Nephron progenitor cell (in vitro differentiated cells): ENCODE measurements around the gene MED17.
"Not testable (repeated sequence)": the region's sequence is repeated elsewhere in the genome, so short reads cannot be mapped to it uniquely, and the experiment has no call there.

Source experiments
- DNase-seq: peaks from one replicate; pipeline ENCODE4 v3.0.0; 2021
- H3K27ac Mint-ChIP-seq: 2 replicates; pipeline ENCODE4 v1.8.0; 2021; ENCODE audit warnings: mild to moderate bottlenecking, moderate library complexity, mixed read lengths
- H3K27me3 Mint-ChIP-seq: 2 replicates; pipeline ENCODE4 v1.8.0; 2021; ENCODE audit warnings: mild to moderate bottlenecking, low read depth, mixed read lengths; ENCODE audit not compliant: poor library complexity
- H3K36me3 Mint-ChIP-seq: 2 replicates; pipeline ENCODE4 v1.8.0; 2021; ENCODE audit warnings: low read depth, mixed read lengths
- H3K4me1 Mint-ChIP-seq: 2 replicates; pipeline ENCODE4 v1.8.0; 2021; ENCODE audit warnings: mixed read lengths
- H3K4me3 Mint-ChIP-seq: 2 replicates; pipeline ENCODE4 v1.8.0; 2021; ENCODE audit warnings: mild to moderate bottlenecking, moderate library complexity, mixed read lengths
- H3K9me3 Mint-ChIP-seq: 2 replicates; pipeline ENCODE4 v1.8.0; 2021; ENCODE audit warnings: mild to moderate bottlenecking, moderate library complexity, mixed read lengths
- TF ChIP-seq, protein P1 (sequence below): fragments of 200-600 bp; sonication (generic); IDR thresholded peaks from 2 replicates; pipeline ENCODE4 v1.5.0; 2021; ENCODE audit warnings: antibody characterized with exemption

MED17 gene

DNA sequence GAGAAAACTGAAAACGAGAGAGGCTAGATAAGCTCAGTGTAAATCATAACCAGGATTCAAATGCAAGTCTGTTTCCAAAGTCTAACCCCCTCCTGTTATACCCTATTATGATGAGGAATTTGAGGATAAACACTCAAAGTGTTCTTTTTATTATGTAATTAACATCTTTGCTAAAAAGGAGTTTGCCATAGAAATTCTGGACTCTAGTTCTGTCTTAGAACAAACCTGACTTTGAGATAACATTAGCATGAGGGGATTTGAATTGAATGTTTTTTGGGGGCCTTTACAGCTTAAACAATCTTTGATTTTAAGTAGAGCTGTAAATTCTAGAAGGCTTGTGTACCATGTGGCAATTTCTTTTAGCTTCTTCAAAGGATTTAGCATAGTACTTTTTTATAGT lies 33.1 kb upstream of the MED17 start:
- Mint-ChIP-seq H3K9me3 (no peaks in the 10 kb centered on the region), H3K27ac (no peak overlapping the region), H3K4me3 (no peak overlapping the region), H3K4me1 (no peaks in the 10 kb centered on the region), H3K27me3 (no peaks in the 10 kb centered on the region), H3K36me3 (peaks cover 15% of the 10 kb centered on the region)
- no peak for DNase-seq
- TF ChIP-seq, protein P1, sequence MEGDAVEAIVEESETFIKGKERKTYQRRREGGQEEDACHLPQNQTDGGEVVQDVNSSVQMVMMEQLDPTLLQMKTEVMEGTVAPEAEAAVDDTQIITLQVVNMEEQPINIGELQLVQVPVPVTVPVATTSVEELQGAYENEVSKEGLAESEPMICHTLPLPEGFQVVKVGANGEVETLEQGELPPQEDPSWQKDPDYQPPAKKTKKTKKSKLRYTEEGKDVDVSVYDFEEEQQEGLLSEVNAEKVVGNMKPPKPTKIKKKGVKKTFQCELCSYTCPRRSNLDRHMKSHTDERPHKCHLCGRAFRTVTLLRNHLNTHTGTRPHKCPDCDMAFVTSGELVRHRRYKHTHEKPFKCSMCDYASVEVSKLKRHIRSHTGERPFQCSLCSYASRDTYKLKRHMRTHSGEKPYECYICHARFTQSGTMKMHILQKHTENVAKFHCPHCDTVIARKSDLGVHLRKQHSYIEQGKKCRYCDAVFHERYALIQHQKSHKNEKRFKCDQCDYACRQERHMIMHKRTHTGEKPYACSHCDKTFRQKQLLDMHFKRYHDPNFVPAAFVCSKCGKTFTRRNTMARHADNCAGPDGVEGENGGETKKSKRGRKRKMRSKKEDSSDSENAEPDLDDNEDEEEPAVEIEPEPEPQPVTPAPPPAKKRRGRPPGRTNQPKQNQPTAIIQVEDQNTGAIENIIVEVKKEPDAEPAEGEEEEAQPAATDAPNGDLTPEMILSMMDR = no peak

DNA sequence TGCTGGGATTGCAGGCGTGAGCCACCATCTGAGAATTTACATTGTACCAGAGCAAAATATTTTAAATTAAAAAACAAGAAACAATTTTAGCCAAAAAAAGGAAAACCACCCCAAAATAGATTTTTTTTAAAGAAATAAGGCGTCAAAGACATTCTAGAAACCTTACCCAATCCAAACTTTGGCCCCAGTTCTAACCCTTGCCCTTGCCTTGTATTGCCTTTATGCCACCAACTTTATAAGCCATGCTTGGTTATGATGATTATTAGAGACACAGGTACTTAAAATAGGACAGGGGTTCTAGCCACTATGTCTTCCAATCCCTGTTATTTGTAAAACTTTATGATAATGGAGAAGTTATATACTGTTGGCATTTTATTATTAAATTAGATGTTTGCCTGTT lies 30.8 kb upstream of the MED17 start:
- Mint-ChIP-seq H3K4me1 (no peaks in the 10 kb centered on the region), H3K36me3 (peaks cover 22% of the 10 kb centered on the region), H3K4me3 (no peak overlapping the region), H3K27ac (no peak overlapping the region), H3K9me3 (no peaks in the 10 kb centered on the region), H3K27me3 (no peaks in the 10 kb centered on the region)
- TF ChIP-seq, protein P1 = no peak
- no peak for DNase-seq

DNA sequence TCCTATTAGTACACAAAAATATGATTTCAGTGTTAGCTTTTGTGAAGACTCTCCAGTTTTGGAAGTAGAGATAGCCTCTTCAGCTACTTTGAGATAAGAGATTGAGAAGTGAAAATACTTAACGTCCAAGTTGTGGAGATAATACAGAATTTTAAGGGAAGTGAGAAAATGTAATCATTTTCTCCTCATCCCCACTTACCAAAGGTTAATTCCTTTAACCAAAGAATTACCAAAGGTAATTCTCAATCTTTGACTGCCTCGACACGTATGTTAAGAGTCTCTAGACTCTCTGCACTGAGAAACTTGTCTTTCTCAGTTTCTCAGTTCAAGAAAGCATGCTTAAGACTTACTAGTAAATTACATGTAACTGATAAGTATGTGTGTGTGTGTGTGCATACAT lies 27.3 kb upstream of the MED17 start:
- Mint-ChIP-seq H3K36me3 (peaks cover 39% of the 10 kb centered on the region), H3K27ac (no peak overlapping the region), H3K4me3 (no peak overlapping the region), H3K4me1 (no peaks in the 10 kb centered on the region), H3K27me3 (no peaks in the 10 kb centered on the region), H3K9me3 (no peaks in the 10 kb centered on the region)
- TF ChIP-seq, protein P1 = no peak
- DNase-seq = no peak

DNA sequence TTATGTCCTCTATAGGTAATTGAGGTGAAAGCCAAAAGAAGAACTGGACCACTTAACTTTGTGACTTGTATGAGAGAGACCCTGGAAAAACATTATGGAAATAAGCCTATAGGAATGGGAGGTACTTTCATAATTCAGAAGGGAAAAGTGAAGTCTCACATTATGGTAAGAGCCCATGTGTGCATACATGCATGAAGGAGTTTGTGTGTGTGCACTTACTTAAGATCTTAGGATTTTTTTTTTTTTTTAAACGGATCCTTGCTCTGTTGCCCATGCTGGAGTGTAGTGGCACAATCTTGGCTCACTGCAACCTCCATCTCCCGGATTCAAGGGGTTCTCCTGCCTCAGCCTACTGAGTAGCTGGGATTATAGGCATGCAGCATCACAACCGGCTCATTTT lies 26.8 kb upstream of the MED17 start:
- Mint-ChIP-seq H3K4me1 (no peaks in the 10 kb centered on the region), H3K9me3 (no peaks in the 10 kb centered on the region), H3K4me3 (no peak overlapping the region), H3K36me3 (peaks cover 39% of the 10 kb centered on the region), H3K27me3 (no peaks in the 10 kb centered on the region), H3K27ac (no peak overlapping the region)
- TF ChIP-seq, protein P1 = no peak
- DNase-seq = no peak

DNA sequence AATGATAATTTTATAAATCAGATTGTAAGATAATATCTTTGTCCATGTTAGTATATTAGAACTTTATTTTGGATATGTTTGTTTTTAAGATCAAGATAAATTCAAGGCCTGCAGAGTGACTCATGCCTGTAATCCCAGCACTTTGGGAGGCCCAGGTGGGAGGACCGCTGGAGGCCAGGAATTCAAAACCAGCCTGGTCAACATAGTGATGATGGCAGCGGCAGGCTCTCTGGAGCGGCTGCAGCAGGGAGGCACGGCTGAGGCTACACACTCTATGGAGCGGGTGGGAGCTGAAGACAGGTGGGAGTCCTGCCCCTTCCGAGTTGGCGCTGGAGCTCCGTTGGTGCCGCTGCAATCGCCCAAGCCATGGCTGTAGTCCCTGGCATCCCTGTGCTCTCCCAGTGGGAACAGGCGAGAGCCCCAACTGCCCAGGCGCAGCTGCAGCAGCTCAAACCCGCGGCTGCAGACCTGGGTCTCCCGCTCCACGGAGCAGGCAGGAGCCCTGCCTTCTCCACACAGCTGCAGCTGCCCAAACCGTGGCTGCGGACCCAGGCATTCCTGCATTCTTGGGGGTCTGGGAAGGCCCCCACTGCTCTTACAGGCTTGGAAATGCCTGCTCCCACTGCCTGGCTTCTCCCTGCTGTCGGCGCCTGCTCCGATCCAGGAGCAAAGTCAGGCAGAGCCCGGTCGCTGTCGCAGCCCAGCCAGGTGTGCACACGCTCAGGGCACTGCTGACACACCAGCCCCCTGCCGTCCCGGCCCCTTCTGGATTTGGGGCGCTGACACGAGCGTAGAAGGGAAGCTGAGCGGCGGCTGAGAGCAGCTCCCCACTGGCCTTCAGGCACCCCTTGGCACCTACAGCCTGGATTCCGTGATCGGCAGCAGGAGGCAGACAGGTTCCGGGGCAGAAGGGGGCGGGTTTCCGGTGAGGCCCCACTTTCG lies 25.9 kb upstream of the MED17 start:
- TF ChIP-seq, protein P1 = no peak
- Mint-ChIP-seq H3K4me3 (no peak overlapping the region), H3K36me3 (peaks cover 43% of the 10 kb centered on the region), H3K4me1 (no peaks in the 10 kb centered on the region), H3K9me3 (no peaks in the 10 kb centered on the region), H3K27ac (no peak overlapping the region), H3K27me3 (no peaks in the 10 kb centered on the region)
- no peak for DNase-seq

DNA sequence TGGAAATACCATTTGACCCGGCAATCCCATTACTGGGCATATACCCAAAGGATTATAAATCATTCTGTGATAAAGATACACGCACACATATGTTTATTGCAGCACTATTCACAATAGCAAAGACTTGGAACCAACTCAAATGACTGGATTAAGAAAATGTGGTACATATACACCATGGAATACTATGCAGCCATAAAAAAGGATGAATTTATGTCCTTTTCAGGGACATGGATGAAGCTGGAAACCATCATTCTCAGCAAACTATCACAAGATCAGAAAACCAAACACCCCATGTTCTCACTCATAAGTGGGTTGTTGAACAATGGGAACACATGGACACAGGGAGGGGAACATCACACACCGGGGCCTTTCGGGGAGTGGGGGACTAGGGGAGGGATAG lies 25.0 kb upstream of the MED17 start:
- not testable (repeated sequence) for H3K27ac Mint-ChIP-seq, H3K4me1 Mint-ChIP-seq, H3K27me3 Mint-ChIP-seq, H3K4me3 Mint-ChIP-seq, H3K9me3 Mint-ChIP-seq, DNase-seq
- peaks cover 39% of the 10 kb centered on the region for H3K36me3 Mint-ChIP-seq
